Measurements from ENCODE around the gene FLNB.
A peak's percentile ranks its signal among the peaks of the same experiment; 100 is the strongest.

Gene FLNB

GRCh38 chr3:58216496-58217195 is 208.4 kb downstream of the FLNB start:
- DNase-seq = no peak

GRCh38 chr3:58217209-58217811 is 209.1 kb downstream of the FLNB start:
- DNase-seq = peak; percentile 56

GRCh38 chr3:58218904-58219303 is 210.7 kb downstream of the FLNB start:
- no peak for DNase-seq
